K562 (cell line): ENCODE results near the gene NRXN3.

ENCODE experiments used
- CBX5 ChIP-seq: IDR thresholded peaks from 2 replicates; pipeline ENCODE4 v1.6.1; 2014; ENCODE audit warnings: low read depth, borderline replicate concordance
- CTCF ChIP-seq, 3 experiments: IDR thresholded peaks in 2 of 3; conservative IDR thresholded peaks in 1 of 3; 2 replicates each; pipeline ENCODE4 v1.5.1; 2011 to 2012; ENCODE audit warnings: low read length in 3 of 3, mild to moderate bottlenecking in 3 of 3, control low read depth in 2 of 3, improper control_type of control experiment in 1 of 3, inconsistent platforms in 1 of 3, low read depth in 1 of 3, mixed read lengths in 1 of 3, moderate library complexity in 1 of 3; ENCODE audit not compliant: insufficient read depth in 2 of 3
- EZH2 ChIP-seq: IDR thresholded peaks from 2 replicates; pipeline ENCODE4 v1.6.1; 2012; ENCODE audit warnings: low read depth, mild to moderate bottlenecking, inconsistent platforms, low read length, borderline replicate concordance
- HIVEP1 ChIP-seq: fragments of 250-450 bp; sonication (Bioruptor Pico); IDR thresholded peaks from 2 replicates; pipeline ENCODE4 v1.4.0; 2020; ENCODE audit warnings: mild to moderate bottlenecking
- RCOR1 ChIP-seq, 2 experiments: IDR thresholded peaks; 2 replicates each; pipeline ENCODE4 v1.6.1; 2012; ENCODE audit warnings: low read depth in 2 of 2, low read length in 2 of 2, borderline replicate concordance in 1 of 2, improper control_type of control experiment in 1 of 2
- SETDB1 ChIP-seq: IDR thresholded peaks from one replicate; pipeline ENCODE4 v1.6.1; 2012; ENCODE audit warnings: low read length, control low read depth, inconsistent platforms
- TF ChIP-seq, protein P1 (sequence below): fragments of 200-600 bp; sonication (generic); IDR thresholded peaks from one replicate; pipeline ENCODE4 v1.6.1; 2012; ENCODE audit warnings: mild to moderate bottlenecking, low read depth, low read length, inconsistent platforms
- TF ChIP-seq, protein P2 (sequence below): fragments of 250-450 bp; sonication (Bioruptor Pico); IDR thresholded peaks from 2 replicates; pipeline ENCODE4 v1.8.0; 2021; ENCODE audit warnings: moderate library complexity, mild to moderate bottlenecking, inconsistent platforms

DNA sequence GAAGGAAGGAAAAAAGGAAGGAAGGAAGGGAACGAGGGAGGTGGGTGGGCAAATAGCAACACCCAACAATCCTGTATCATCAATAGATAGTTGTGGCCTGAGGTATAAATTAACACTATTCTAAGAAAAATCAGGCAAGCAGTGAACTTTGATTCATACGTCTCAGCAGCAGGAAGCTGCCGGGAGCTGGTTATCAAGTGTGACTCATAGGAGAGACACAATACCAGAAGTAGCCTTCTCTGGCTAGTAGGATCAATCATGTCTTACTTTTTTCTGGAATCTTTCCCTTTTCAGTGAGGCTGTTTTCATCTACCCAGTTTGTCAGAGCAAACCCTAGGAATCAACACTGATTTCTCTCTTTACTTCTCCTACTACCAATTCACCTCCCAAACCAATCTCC is 780.5 kb downstream of the NRXN3 start:
- TF ChIP-seq EZH2 (no peak), RCOR1 (IDR thresholded peaks at IDR 0.05; ENCODE audit: borderline replicate concordance in 1 of 2, low read depth in 2 of 2, low read length in 2 of 2) (no peak), CBX5 (no peak), CTCF (IDR thresholded peaks at IDR 0.05 in 2 of 3, conservative IDR thresholded peaks at IDR 0.05 in 1 of 3; ENCODE audit: insufficient read depth in 2 of 3, low read depth in 1 of 3, low read length in 3 of 3) (no peak), HIVEP1 (CRISPR knock-in tag) (no peak), SETDB1 (no peak)
- TF ChIP-seq, protein P1, sequence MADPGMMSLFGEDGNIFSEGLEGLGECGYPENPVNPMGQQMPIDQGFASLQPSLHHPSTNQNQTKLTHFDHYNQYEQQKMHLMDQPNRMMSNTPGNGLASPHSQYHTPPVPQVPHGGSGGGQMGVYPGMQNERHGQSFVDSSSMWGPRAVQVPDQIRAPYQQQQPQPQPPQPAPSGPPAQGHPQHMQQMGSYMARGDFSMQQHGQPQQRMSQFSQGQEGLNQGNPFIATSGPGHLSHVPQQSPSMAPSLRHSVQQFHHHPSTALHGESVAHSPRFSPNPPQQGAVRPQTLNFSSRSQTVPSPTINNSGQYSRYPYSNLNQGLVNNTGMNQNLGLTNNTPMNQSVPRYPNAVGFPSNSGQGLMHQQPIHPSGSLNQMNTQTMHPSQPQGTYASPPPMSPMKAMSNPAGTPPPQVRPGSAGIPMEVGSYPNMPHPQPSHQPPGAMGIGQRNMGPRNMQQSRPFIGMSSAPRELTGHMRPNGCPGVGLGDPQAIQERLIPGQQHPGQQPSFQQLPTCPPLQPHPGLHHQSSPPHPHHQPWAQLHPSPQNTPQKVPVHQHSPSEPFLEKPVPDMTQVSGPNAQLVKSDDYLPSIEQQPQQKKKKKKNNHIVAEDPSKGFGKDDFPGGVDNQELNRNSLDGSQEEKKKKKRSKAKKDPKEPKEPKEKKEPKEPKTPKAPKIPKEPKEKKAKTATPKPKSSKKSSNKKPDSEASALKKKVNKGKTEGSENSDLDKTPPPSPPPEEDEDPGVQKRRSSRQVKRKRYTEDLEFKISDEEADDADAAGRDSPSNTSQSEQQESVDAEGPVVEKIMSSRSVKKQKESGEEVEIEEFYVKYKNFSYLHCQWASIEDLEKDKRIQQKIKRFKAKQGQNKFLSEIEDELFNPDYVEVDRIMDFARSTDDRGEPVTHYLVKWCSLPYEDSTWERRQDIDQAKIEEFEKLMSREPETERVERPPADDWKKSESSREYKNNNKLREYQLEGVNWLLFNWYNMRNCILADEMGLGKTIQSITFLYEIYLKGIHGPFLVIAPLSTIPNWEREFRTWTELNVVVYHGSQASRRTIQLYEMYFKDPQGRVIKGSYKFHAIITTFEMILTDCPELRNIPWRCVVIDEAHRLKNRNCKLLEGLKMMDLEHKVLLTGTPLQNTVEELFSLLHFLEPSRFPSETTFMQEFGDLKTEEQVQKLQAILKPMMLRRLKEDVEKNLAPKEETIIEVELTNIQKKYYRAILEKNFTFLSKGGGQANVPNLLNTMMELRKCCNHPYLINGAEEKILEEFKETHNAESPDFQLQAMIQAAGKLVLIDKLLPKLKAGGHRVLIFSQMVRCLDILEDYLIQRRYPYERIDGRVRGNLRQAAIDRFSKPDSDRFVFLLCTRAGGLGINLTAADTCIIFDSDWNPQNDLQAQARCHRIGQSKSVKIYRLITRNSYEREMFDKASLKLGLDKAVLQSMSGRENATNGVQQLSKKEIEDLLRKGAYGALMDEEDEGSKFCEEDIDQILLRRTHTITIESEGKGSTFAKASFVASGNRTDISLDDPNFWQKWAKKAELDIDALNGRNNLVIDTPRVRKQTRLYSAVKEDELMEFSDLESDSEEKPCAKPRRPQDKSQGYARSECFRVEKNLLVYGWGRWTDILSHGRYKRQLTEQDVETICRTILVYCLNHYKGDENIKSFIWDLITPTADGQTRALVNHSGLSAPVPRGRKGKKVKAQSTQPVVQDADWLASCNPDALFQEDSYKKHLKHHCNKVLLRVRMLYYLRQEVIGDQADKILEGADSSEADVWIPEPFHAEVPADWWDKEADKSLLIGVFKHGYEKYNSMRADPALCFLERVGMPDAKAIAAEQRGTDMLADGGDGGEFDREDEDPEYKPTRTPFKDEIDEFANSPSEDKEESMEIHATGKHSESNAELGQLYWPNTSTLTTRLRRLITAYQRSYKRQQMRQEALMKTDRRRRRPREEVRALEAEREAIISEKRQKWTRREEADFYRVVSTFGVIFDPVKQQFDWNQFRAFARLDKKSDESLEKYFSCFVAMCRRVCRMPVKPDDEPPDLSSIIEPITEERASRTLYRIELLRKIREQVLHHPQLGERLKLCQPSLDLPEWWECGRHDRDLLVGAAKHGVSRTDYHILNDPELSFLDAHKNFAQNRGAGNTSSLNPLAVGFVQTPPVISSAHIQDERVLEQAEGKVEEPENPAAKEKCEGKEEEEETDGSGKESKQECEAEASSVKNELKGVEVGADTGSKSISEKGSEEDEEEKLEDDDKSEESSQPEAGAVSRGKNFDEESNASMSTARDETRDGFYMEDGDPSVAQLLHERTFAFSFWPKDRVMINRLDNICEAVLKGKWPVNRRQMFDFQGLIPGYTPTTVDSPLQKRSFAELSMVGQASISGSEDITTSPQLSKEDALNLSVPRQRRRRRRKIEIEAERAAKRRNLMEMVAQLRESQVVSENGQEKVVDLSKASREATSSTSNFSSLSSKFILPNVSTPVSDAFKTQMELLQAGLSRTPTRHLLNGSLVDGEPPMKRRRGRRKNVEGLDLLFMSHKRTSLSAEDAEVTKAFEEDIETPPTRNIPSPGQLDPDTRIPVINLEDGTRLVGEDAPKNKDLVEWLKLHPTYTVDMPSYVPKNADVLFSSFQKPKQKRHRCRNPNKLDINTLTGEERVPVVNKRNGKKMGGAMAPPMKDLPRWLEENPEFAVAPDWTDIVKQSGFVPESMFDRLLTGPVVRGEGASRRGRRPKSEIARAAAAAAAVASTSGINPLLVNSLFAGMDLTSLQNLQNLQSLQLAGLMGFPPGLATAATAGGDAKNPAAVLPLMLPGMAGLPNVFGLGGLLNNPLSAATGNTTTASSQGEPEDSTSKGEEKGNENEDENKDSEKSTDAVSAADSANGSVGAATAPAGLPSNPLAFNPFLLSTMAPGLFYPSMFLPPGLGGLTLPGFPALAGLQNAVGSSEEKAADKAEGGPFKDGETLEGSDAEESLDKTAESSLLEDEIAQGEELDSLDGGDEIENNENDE = no peak
- TF ChIP-seq, protein P2, sequence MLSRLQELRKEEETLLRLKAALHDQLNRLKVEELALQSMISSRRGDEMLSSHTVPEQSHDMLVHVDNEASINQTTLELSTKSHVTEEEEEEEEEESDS (CRISPR knock-in tag) = no peak
